ENCODE results near the gene THPO. TPM values are rescaled to one million over a fixed set of nuclear protein-coding genes. Genes with fewer than 3 reads are reported as not detected.

THPO gene
- total RNA-seq, 1 donor from 2014 or later, result not detected

DNA sequence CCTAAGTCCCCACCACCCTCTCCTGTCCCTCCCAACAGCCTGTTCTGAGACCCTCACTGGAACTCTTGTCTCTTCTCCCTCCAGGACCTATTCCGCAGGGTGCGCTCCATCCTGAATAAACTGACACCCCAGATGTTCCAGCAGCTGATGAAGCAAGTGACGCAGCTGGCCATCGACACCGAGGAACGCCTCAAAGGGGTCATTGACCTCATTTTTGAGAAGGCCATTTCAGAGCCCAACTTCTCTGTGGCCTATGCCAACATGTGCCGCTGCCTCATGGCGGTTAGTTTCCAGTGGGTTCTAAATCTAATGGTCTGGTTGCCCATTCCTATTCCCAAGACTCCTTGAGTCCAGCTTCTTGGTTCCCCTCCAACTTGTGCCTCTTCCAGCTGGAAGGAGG is 54.3 kb downstream of the THPO start:
- no peaks in the 10 kb centered on the region for H3K27me3 Mint-ChIP-seq (ENCODE audit: low read depth)

DNA sequence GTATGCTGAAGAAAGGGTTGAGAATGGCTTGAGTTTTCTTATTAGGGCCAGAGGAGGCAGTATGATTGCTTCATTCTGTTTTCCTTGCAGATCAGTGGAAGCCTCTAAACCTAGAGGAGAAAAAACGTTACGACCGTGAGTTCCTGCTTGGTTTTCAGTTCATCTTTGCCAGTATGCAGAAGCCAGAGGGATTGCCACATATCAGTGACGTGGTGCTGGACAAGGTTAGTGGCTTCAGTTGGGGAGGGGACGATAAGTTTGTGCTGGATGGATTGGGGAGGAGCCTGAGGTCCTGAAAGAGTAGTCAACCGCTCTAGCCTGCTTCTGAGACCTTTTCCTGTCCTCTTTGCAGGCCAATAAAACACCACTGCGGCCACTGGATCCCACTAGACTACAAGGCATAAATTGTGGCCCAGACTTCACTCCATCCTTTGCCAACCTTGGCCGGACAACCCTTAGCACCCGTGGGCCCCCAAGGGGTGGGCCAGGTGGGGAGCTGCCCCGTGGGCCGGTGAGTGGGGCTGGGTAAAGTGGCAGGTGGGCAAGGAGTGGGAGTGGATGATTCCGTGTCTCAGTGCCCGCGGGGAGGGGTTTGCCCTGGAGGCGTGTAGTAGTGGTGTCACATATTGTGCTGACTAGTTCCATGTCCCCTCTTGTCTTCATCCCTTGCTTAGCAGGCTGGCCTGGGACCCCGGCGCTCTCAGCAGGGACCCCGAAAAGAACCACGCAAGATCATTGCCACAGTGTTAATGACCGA is 55.1 kb downstream of the THPO start:
- Mint-ChIP-seq H3K4me3 (ENCODE audit: low read depth) (no peak overlapping the region), H3K9me3 (no peaks in the 10 kb centered on the region), H3K36me3 (ENCODE audit: low read depth) (peaks cover 95% of the 10 kb centered on the region), H3K4me1 (ENCODE audit: low read depth) (peaks cover 19% of the 10 kb centered on the region), H3K27ac (no peak overlapping the region), H3K27me3 (ENCODE audit: low read depth) (no peaks in the 10 kb centered on the region)
- no peak for DNase-seq (ENCODE audit: low spot score)
- intact Hi-C loops (cut with micrococcal nuclease), result no loop called here

More for the DNA sequence above, 54.3 kb downstream of the THPO start:
- Mint-ChIP-seq H3K4me1 (ENCODE audit: low read depth) (peaks cover 20% of the 10 kb centered on the region), H3K9me3 (no peaks in the 10 kb centered on the region), H3K27ac (no peak overlapping the region), H3K36me3 (ENCODE audit: low read depth) (peaks cover 99% of the 10 kb centered on the region), H3K4me3 (ENCODE audit: low read depth) (no peak overlapping the region)
- intact Hi-C loops (cut with micrococcal nuclease), result no loop called here
- no peak for DNase-seq (ENCODE audit: low spot score)

Other genes with a start within 250 kb of the THPO start
- gene EIF2B5, start 242.8 kb downstream of the THPO start, total RNA-seq, result 70.2 and 75.0 TPM in 2 replicates
- 53.8 and 56.1 TPM in 2 replicates for gene DVL3, start 222.8 kb downstream of the THPO start, total RNA-seq
- gene AP2M1, start 203.4 kb downstream of the THPO start, total RNA-seq, result 234 and 240 TPM in 2 replicates
- gene ABCF3, start 192.0 kb downstream of the THPO start, total RNA-seq, result 68.2 and 73.4 TPM in 2 replicates
- gene VWA5B2, start 148.6 kb downstream of the THPO start, total RNA-seq, result 0.11 TPM in 1 of 2 replicates, not detected in the other
- gene ALG3, start 129.2 kb downstream of the THPO start, total RNA-seq, result 64.0 and 66.6 TPM in 2 replicates
- gene EEF1AKMT4, start 128.5 kb downstream of the THPO start, total RNA-seq, result 9.5 and 10.6 TPM in 2 replicates
- 0.18 TPM in 1 of 2 replicates, not detected in the other for gene CAMK2N2, start 116.7 kb downstream of the THPO start, total RNA-seq
- gene ECE2, start 102.2 kb downstream of the THPO start, total RNA-seq, result not detected in 2 replicates
- 268 and 275 TPM in 2 replicates for gene PSMD2, start 79.0 kb downstream of the THPO start, total RNA-seq
- gene EIF4G1, start 63.6 kb downstream of the THPO start, total RNA-seq, result 624 and 628 TPM in 2 replicates
- gene FAM131A, start 40.6 kb downstream of the THPO start, total RNA-seq, result 12.6 and 13.9 TPM in 2 replicates
- gene CLCN2, start 16.6 kb downstream of the THPO start, total RNA-seq, result 6.9 and 9.6 TPM in 2 replicates
- 150 and 155 TPM in 2 replicates for gene POLR2H, start 16.5 kb downstream of the THPO start, total RNA-seq
- 0.07 TPM in 1 of 2 replicates, not detected in the other for gene CHRD, start 1.8 kb upstream of the THPO start, total RNA-seq
- not detected in 2 replicates for gene EPHB3, start 183.6 kb upstream of the THPO start, total RNA-seq